K562 (cell line): ENCODE results near the gene GFOD1. TPM values are rescaled to one million over a fixed set of nuclear protein-coding genes. Genes with fewer than 3 reads are reported as not detected.

Experiments
- ATAC-seq: fragments of 200-7000 bp; cut with Tn5 transposase; 3 replicates; pipeline ENCODE4 v1.9.1; 2020; ENCODE audit warnings: moderate library complexity
- BruUV-seq: library from RNA; stranded (reverse); fragments of 400-500 nt; replicated peaks from 2 replicates; lab custom pipeline; 2021; lab: Mats Ljungman, UMichigan
- CTCF ChIA-PET: fragments of 300-600 bp; formaldehyde crosslinking; extraction: SDS; loops from one replicate; lab custom pipeline; 2021; ENCODE audit warnings: low intra/inter-chr PET ratio; lab: Yijun Ruan, JAX
- POLR2A ChIA-PET: fragments of 300-600, 350-650 bp; sonication (Branson Sonifier 250); formaldehyde crosslinking; extraction: SDS; loops from one replicate; lab custom pipeline; 2021; ENCODE audit warnings: antibody characterized with exemption, inconsistent platforms; lab: Yijun Ruan, JAX
- DNase-seq, 4 experiments: peaks; one replicate each; pipeline versions ENCODE4 v3.0.0 to v3.0.0-alpha.2; 2011 to 2018; ENCODE audit warnings: low spot score in 3 of 4, mixed read lengths in 3 of 4; ENCODE audit errors: extremely low read depth in 1 of 4
- FAIRE-seq: peaks from 2 replicates; lab custom pipeline; 2011; peaks lifted over from hg19 to GRCh38; lab: Jason Lieb, UNC
- H2AFZ ChIP-seq: 2 replicates; pipeline ENCODE4 v1.6.0; 2011; ENCODE audit warnings: low read depth, low read length, control low read depth, inconsistent platforms
- H3K27ac ChIP-seq: fragments of 200-600 bp; 3 replicates; pipeline ENCODE4 v1.8.0; 2011; ENCODE audit warnings: low read depth, mild to moderate bottlenecking, control low read depth, inconsistent platforms, low read length, moderate library complexity, mixed read lengths; ENCODE audit errors: extremely low read depth
- H3K27me3 ChIP-seq, 2 experiments: fragments of 300-600 bp in 1 of 2; 2 replicates in 1 of 2; 3 replicates in 1 of 2; pipeline versions ENCODE4 v1.6.0 to v1.8.0; 2011; ENCODE audit warnings: inconsistent platforms in 2 of 2, low read length in 2 of 2, mild to moderate bottlenecking in 1 of 2, mixed read lengths in 1 of 2, moderate library complexity in 1 of 2; ENCODE audit not compliant: control insufficient read depth in 2 of 2, insufficient read depth in 2 of 2
- H3K36me3 ChIP-seq: fragments of 300-600 bp; 3 replicates; pipeline ENCODE4 v1.8.0; 2011; ENCODE audit warnings: mild to moderate bottlenecking, low read length, inconsistent platforms; ENCODE audit not compliant: control insufficient read depth, insufficient read depth
- H3K4me1 ChIP-seq, 2 experiments: fragments of 200-600 bp in 1 of 2; replicated peaks in 1 of 2; 2 replicates in 1 of 2; 3 replicates in 1 of 2; pipeline versions ENCODE4 v1.5.1 to v1.8.0; 2011; ENCODE audit warnings: inconsistent platforms in 2 of 2, low read length in 2 of 2, mild to moderate bottlenecking in 1 of 2, mixed read lengths in 1 of 2, moderate library complexity in 1 of 2; ENCODE audit not compliant: control insufficient read depth in 2 of 2, insufficient read depth in 2 of 2
- H3K4me2 ChIP-seq: 2 replicates; pipeline ENCODE4 v1.6.1; 2011; ENCODE audit warnings: low read length, control low read depth, inconsistent platforms, mixed read lengths; ENCODE audit not compliant: insufficient read depth
- H3K4me3 ChIP-seq: fragments of 200-600 bp; sonication (generic), shearing (Covaris generic); 2 replicates; pipeline ENCODE4 v1.5.1; 2016; ENCODE audit warnings: control low read depth, inconsistent platforms
- H3K79me2 ChIP-seq: fragments of 200-600 bp; 3 replicates; pipeline ENCODE4 v1.8.0; 2011; ENCODE audit warnings: low read length, inconsistent platforms; ENCODE audit not compliant: control insufficient read depth, insufficient read depth
- H3K9ac ChIP-seq, 2 experiments: 2 replicates each; pipeline versions ENCODE4 v1.6.0 to v1.6.1; 2011; ENCODE audit warnings: low read depth in 2 of 2, low read length in 2 of 2, control low read depth in 1 of 2, inconsistent platforms in 1 of 2, mild to moderate bottlenecking in 1 of 2, mixed read lengths in 1 of 2; ENCODE audit not compliant: insufficient read depth in 1 of 2
- H3K9me1 ChIP-seq: one replicate; pipeline ENCODE4 v1.6.0; 2011; ENCODE audit warnings: inconsistent platforms, mild to moderate bottlenecking, low read length, moderate library complexity; ENCODE audit not compliant: control insufficient read depth, insufficient read depth
- H3K9me3 ChIP-seq: replicated peaks from 2 replicates; pipeline ENCODE4 v1.5.1; 2011; ENCODE audit warnings: low read depth, low read length, inconsistent platforms; ENCODE audit not compliant: control insufficient read depth, insufficient read depth
- H4K20me1 ChIP-seq: replicated peaks from 2 replicates; pipeline ENCODE4 v1.6.1; 2011; ENCODE audit warnings: low read length, inconsistent platforms, mixed read lengths; ENCODE audit not compliant: control insufficient read depth, insufficient read depth
- ATF4 ChIP-seq: fragments of 450-650 bp; formaldehyde crosslinking; IDR thresholded peaks from 2 replicates; pipeline ENCODE4 v1.4.0; 2022; ENCODE audit warnings: mild to moderate bottlenecking, moderate library complexity
- BRF2 ChIP-seq: IDR thresholded peaks from 3 replicates; pipeline ENCODE4 v1.6.1; 2011; ENCODE audit warnings: borderline replicate concordance, mild to moderate bottlenecking; ENCODE audit not compliant: insufficient read length, insufficient read depth
- CBX2 ChIP-seq: fragments of 200-600 bp; sonication (generic); IDR thresholded peaks from one replicate; pipeline ENCODE4 v1.6.1; 2012; ENCODE audit warnings: mild to moderate bottlenecking, low read length, inconsistent platforms; ENCODE audit not compliant: insufficient read depth, poor library complexity, severe bottlenecking
- CHD1 ChIP-seq: fragments of 200-600 bp; sonication (generic); IDR thresholded peaks from one replicate; pipeline ENCODE4 v1.6.1; 2012; ENCODE audit warnings: mild to moderate bottlenecking, moderate library complexity, low read length, inconsistent platforms
- DLX4 ChIP-seq: fragments of 250-450 bp; sonication (Bioruptor Pico); IDR thresholded peaks from 2 replicates; pipeline ENCODE4 v1.6.1; 2021; ENCODE audit warnings: mild to moderate bottlenecking
- EP300 ChIP-seq: IDR thresholded peaks from 2 replicates; pipeline ENCODE4 v1.6.1; 2012; ENCODE audit warnings: low read length, improper control_type of control experiment
- FOXP4 ChIP-seq: sonication (generic); formaldehyde crosslinking; IDR thresholded peaks from 2 replicates; pipeline ENCODE4 v1.8.0; 2022; ENCODE audit warnings: mild to moderate bottlenecking, missing genetic modification reagents, borderline replicate concordance
- IRF2 ChIP-seq: sonication (generic); formaldehyde crosslinking; IDR thresholded peaks from 2 replicates; pipeline ENCODE4 v1.8.1; 2022; ENCODE audit warnings: mild to moderate bottlenecking, missing genetic modification reagents
- MTF1 ChIP-seq: fragments of 250-450 bp; sonication (Bioruptor Pico); IDR thresholded peaks from 2 replicates; pipeline ENCODE4 v1.9.0; 2021; ENCODE audit warnings: moderate library complexity, mild to moderate bottlenecking, inconsistent platforms, borderline replicate concordance
- NCOR1 ChIP-seq: fragments of 450-650 bp; IDR thresholded peaks from 2 replicates; pipeline ENCODE4 v1.6.1; 2016; ENCODE audit warnings: mild to moderate bottlenecking, moderate library complexity
- PPARD ChIP-seq: fragments of 250-450 bp; sonication (Bioruptor Pico); IDR thresholded peaks from 2 replicates; pipeline ENCODE4 v1.8.0; 2022; ENCODE audit warnings: inconsistent platforms, mild to moderate bottlenecking, moderate library complexity
- SAFB ChIP-seq: fragments of 200-400 bp; formaldehyde crosslinking; IDR thresholded peaks from 2 replicates; pipeline ENCODE4 v1.6.1; 2017; ENCODE audit warnings: low read depth, low read length, borderline replicate concordance
- ZBTB2 ChIP-seq: fragments of 450-650 bp; IDR thresholded peaks from 2 replicates; pipeline ENCODE4 v1.6.1; 2016; ENCODE audit warnings: antibody characterized with exemption
- ZBTB7A ChIP-seq: IDR thresholded peaks from 2 replicates; pipeline ENCODE4 v1.6.1; 2011; ENCODE audit warnings: low read depth, mild to moderate bottlenecking, low read length, moderate library complexity, borderline replicate concordance; ENCODE audit not compliant: control insufficient read depth
- ZNF253 ChIP-seq: fragments of 250-450 bp; sonication (Bioruptor Pico); conservative IDR thresholded peaks from 2 replicates; pipeline ENCODE4 v1.6.1; 2021; ENCODE audit warnings: mild to moderate bottlenecking
- WGBS: fragments of 100-300 bp; shearing (Covaris generic); methylation state at CpG from one replicate; pipeline ENCODE4 v1.1.6; 2016; ENCODE audit warnings: low coverage, mixed read lengths; ENCODE audit not compliant: insufficient coverage; ENCODE audit errors: missing lambda C conversion rate; 5-methylcytosine and 5-hydroxymethylcytosine counted together
- in situ Hi-C: fragments of 300-500 bp; cut with MboI; formaldehyde crosslinking; loops from 4 replicates; pipeline ENCODE4 v1.15.0; 2018; ENCODE audit warnings: inconsistent platforms, mixed read lengths
- intact Hi-C: fragments of 100-400 bp; cut with micrococcal nuclease; formaldehyde crosslinking; loops from 2 replicates; pipeline ENCODE4 v1.14.2; 2022
- polyA plus RNA-seq, 8 experiments: library from polyadenylated mRNA; depleted of rRNA in 4 of 8; stranded (reverse) in 5 of 8; unstranded in 3 of 8; fragments of >200 nt; fragmentation: Nextera tagmentation in 2 of 8; fragmentation: Illumina TruSeq in 1 of 8; extraction: Ambion mirVana in 2 of 8; extraction: Trizol in 1 of 8; gene quantifications; 2 replicates each; pipeline versions ENCODE4 v1.2.1 to v1.2.3, GENCODE V29; 2011 to 2014; ENCODE audit warnings: inconsistent platforms in 1 of 8, missing spikeins in 1 of 8
- total RNA-seq, 7 experiments: library from RNA; depleted of rRNA in 6 of 7; stranded (reverse); fragments of >200 nt in 6 of 7; fragmentation: Illumina TruSeq in 2 of 7; extraction: Trizol in 2 of 7; gene quantifications; 2 replicates each; pipeline versions ENCODE4 v1.2.1 to v1.2.3, GENCODE V29; 2011 to 2021; ENCODE audit warnings: low replicate concordance in 1 of 7

Gene GFOD1
- total and polyA plus RNA-seq, 9 of the 15 experiments (the other 6 are each of a cell fraction or from before 2014, with no cell fraction given): 3.8 to 12.0 (median 8.2) TPM

GRCh38 chr6:13462458-13463327 is 24.7 kb downstream of the GFOD1 start:
- Histone ChIP-seq H3K9me1 (no peaks in the 10 kb centered on the region), H3K9ac (no peak overlapping the region), H3K4me2 (no peak overlapping the region), H3K27me3 (no peaks in the 10 kb centered on the region; a peak in 1 of 5 replicates), H4K20me1 (no peaks in the 10 kb centered on the region), H3K4me1 (peaks cover 0 to 2% of the 10 kb centered on the region in 2 experiments; a peak in 1 of 5 replicates), H3K4me3 (no peak overlapping the region), H3K79me2 (no peaks in the 10 kb centered on the region), H3K9me3 (no peaks in the 10 kb centered on the region), H3K36me3 (no peaks in the 10 kb centered on the region; the same call in 2 of the 3 replicates), H2AFZ (no peak overlapping the region), H3K27ac (no peak overlapping the region)
- intact Hi-C loops (no loop called here), in situ Hi-C loops (no loop called here)
- ChIA-PET POLR2A (interaction anchor here (0.8 to 1.3 kb wide), 3 partner anchors 11 to 41 kb away, joined by 3 to 4 read pairs (median 3); no protein-coding TSS in a partner anchor), CTCF (no interaction called here)
- ATAC-seq (no peak), FAIRE-seq (no peak), DNase-seq (no peak)
- no TSS peak for BruUV-seq
- WGBS: 54% methylated on average over 12 of the region's 12 CpGs
- TF ChIP-seq MTF1 (no peak), ATF4 (CRISPR knock-in tag) (no peak), SAFB (no peak), IRF2 (CRISPR knock-in tag) (no peak), BRF2 (no peak), NCOR1 (no peak), FOXP4 (no peak), EP300 (no peak), ZBTB2 (no peak), ZBTB7A (no peak), CHD1 (no peak), CBX2 (no peak), ZNF253 (no peak), PPARD (CRISPR knock-in tag) (no peak), DLX4 (CRISPR knock-in tag) (no peak)
